HG03196 (cell line): ENCODE measurements around the gene RBCK1.

Experiments
- ATAC-seq: cut with Tn5 transposase; IDR thresholded peaks from one replicate; pipeline ENCODE4 v1.9.1; 2021; ENCODE audit not compliant: unreplicated experiment

RBCK1 gene

GRCh38 chr20:397432-398237 lies 10.5 kb upstream of the RBCK1 start:
- ATAC-seq: no peak

GRCh38 chr20:399182-399707 lies 8.9 kb upstream of the RBCK1 start:
- ATAC-seq: no peak

GRCh38 chr20:400128-400453 lies 8.0 kb upstream of the RBCK1 start:
- no peak for ATAC-seq

GRCh38 chr20:400454-401275 lies 7.4 kb upstream of the RBCK1 start:
- ATAC-seq: no peak

GRCh38 chr20:401682-402495 lies 6.2 kb upstream of the RBCK1 start:
- no peak for ATAC-seq

GRCh38 chr20:402496-402885 lies 5.6 kb upstream of the RBCK1 start:
- ATAC-seq: no peak

- ATAC-seq: no peak
These were observed 5.1 kb upstream of the RBCK1 start for GRCh38 chr20:402898-403581.

GRCh38 chr20:403582-403957 lies 4.5 kb upstream of the RBCK1 start:
- ATAC-seq: no peak

GRCh38 chr20:404088-404487 lies 4.0 kb upstream of the RBCK1 start:
- ATAC-seq: no peak

GRCh38 chr20:406200-407132 lies 1.6 kb upstream of the RBCK1 start:
- ATAC-seq: no peak

GRCh38 chr20:407133-407952 lies 756 bp upstream of the RBCK1 start:
- ATAC-seq: peak; percentile 61

- peak; percentile 20 for ATAC-seq
These were observed 971 bp downstream of the RBCK1 start for GRCh38 chr20:408843-409696.

- no peak for ATAC-seq
These were observed 1.8 kb downstream of the RBCK1 start for GRCh38 chr20:409697-410559.

GRCh38 chr20:412081-412480 lies 4.0 kb downstream of the RBCK1 start:
- ATAC-seq: no peak

GRCh38 chr20:414161-414560 lies 6.1 kb downstream of the RBCK1 start:
- ATAC-seq: no peak

- ATAC-seq: no peak
These were observed 7.8 kb downstream of the RBCK1 start for GRCh38 chr20:415820-416322.
